M059J (cell line): Measurements from ENCODE around the gene SPOCK3. TPM values are rescaled to one million over a fixed set of nuclear protein-coding genes. Genes with fewer than 3 reads are reported as not detected.
"Not testable (repeated sequence)": the region's sequence is repeated elsewhere in the genome, so short reads cannot be mapped to it uniquely, and the experiment has no call there.

ENCODE experiments used
- DNase-seq: peaks from one replicate; pipeline ENCODE4 v3.0.0-alpha.2; 2012; ENCODE audit warnings: low read depth
- total RNA-seq: library from RNA; depleted of rRNA; stranded (reverse); fragments of >200 nt; shearing (Covaris generic); gene quantifications from 2 replicates; pipeline ENCODE4 v1.2.3, GENCODE V29; 2014

The SPOCK3 gene
- total RNA-seq, 1 experiment from 2014 or later, result 0.81 TPM

GRCh38 chr4:166957451-166957850 is 276.8 kb downstream of the SPOCK3 start:
- peak; percentile 26 for DNase-seq

GRCh38 chr4:166956484-166956883 is 277.8 kb downstream of the SPOCK3 start:
- no peak for DNase-seq

- DNase-seq, result peak; percentile 87
Observed at GRCh38 chr4:166941629-166942028, 292.7 kb downstream of the SPOCK3 start.

- DNase-seq, result no peak
Observed at GRCh38 chr4:166930464-166930863, 303.8 kb downstream of the SPOCK3 start.

- DNase-seq, result peak; percentile 48
Observed at GRCh38 chr4:166924424-166924823, 309.9 kb downstream of the SPOCK3 start.

GRCh38 chr4:166913926-166914325 is 320.4 kb downstream of the SPOCK3 start:
- DNase-seq, result no peak

GRCh38 chr4:166903408-166903807 is 330.9 kb downstream of the SPOCK3 start:
- DNase-seq, result no peak

- DNase-seq, result no peak
Observed at GRCh38 chr4:166902941-166903340, 331.4 kb downstream of the SPOCK3 start.

GRCh38 chr4:166896254-166896653 is 338.0 kb downstream of the SPOCK3 start:
- peak; percentile 5 for DNase-seq

GRCh38 chr4:166895771-166896170 is 338.5 kb downstream of the SPOCK3 start:
- DNase-seq, result peak; percentile 19

- DNase-seq, result no peak
Observed at GRCh38 chr4:166887457-166887856, 346.8 kb downstream of the SPOCK3 start.

- DNase-seq, result no peak
Observed at GRCh38 chr4:166886718-166887117, 347.6 kb downstream of the SPOCK3 start.

GRCh38 chr4:166882221-166882620 is 352.1 kb downstream of the SPOCK3 start:
- no peak for DNase-seq

GRCh38 chr4:166875821-166876220 is 358.5 kb downstream of the SPOCK3 start:
- DNase-seq, result no peak

- no peak for DNase-seq
Observed at GRCh38 chr4:166862032-166862431, 372.3 kb downstream of the SPOCK3 start.

GRCh38 chr4:166850398-166850797 is 383.9 kb downstream of the SPOCK3 start:
- not testable (repeated sequence) for DNase-seq

- DNase-seq, result no peak
Observed at GRCh38 chr4:166846939-166847338, 387.4 kb downstream of the SPOCK3 start.

- no peak for DNase-seq
Observed at GRCh38 chr4:166842795-166843261, 391.5 kb downstream of the SPOCK3 start.

- no peak for DNase-seq
Observed at GRCh38 chr4:166839615-166840251, 394.6 kb downstream of the SPOCK3 start.

- no peak for DNase-seq
Observed at GRCh38 chr4:166838975-166839614, 395.2 kb downstream of the SPOCK3 start.

- DNase-seq, result no peak
Observed at GRCh38 chr4:166836865-166837264, 397.4 kb downstream of the SPOCK3 start.

GRCh38 chr4:166827629-166828028 is 406.7 kb downstream of the SPOCK3 start:
- DNase-seq, result no peak

- no peak for DNase-seq
Observed at GRCh38 chr4:166827167-166827566, 407.1 kb downstream of the SPOCK3 start.
